Measurements from ENCODE around the gene SLC5A6.

DNA sequence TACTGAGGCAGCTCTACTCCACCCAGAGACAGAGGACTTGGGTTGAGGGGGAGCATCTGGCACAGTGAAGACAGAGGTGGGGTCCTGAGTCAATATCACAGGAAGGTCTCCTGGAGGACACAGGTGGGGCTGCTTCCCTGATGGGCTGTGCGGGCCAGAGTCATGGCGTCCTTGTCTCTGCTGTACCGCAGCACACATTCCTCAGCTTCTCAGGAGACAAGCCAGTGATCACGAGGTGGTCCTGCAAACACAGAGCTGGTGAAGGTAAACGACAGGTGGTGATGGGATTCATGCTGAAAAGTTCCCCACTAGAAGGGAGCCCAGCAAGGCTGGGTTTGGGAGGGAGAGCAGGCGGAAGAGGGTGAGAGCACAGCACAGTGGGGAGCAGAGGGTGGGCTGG lies 53.6 kb downstream of the SLC5A6 start:
- no peak for TF ChIP-seq EZH2 (IDR thresholded peaks at IDR 0.05)
- TF ChIP-seq POLR2AphosphoS5 (IDR thresholded peaks at IDR 0.05; ENCODE audit: borderline replicate concordance, low read depth, low read length) = no peak

Data from SK-N-MC (cell line).